GM10266 (cell line): Measurements from ENCODE around the gene FAM53B.

Experiments used
- DNase-seq: peaks from one replicate; pipeline ENCODE4 v3.0.0; 2012; ENCODE audit errors: extremely low spot score
- TF ChIP-seq, protein P1 (sequence below): IDR thresholded peaks from 2 replicates; pipeline ENCODE4 v1.5.1; 2012; ENCODE audit warnings: mild to moderate bottlenecking, low read depth; ENCODE audit not compliant: control insufficient read depth, insufficient read depth; ENCODE audit errors: missing control alignments

Gene FAM53B

DNA sequence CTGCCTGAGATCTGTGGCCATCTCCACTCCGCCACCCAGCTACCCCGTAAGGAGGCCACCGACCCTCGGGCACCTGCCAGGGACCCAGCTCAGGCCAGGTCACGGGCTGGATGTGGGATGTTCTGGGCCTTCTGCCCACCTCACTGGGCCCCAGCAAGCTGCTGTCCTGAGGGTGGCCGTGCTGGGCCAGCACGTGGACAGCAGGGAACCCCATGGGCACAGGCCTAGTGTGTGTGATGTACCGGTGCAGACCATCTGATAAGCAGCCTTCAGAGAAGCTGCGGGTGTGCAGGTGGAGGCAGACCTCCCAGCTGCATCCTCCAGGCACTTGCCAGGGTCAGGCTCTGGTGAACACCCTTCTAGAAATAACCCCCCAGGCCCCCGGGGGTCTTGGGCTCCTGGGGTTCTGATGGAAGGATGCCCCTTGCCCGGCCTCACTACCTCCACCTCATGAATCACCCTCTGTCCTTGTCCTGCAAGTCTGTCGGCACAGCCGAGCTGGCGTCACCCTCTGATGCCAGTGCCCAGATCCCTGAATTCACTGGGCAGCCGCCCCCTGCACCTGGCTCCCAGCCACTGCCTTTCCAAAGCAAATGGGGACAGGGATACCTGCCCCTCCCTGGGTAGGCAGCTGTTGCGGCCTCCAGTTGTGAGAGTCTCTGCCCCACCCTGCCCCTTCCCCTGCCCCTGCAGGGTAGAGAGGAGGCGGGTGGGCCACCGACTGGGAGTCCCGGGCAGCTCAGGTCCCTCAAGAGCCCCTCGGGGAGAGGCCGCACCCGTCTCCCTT lies 139.8 kb downstream of the FAM53B start:
- TF ChIP-seq, protein P1, sequence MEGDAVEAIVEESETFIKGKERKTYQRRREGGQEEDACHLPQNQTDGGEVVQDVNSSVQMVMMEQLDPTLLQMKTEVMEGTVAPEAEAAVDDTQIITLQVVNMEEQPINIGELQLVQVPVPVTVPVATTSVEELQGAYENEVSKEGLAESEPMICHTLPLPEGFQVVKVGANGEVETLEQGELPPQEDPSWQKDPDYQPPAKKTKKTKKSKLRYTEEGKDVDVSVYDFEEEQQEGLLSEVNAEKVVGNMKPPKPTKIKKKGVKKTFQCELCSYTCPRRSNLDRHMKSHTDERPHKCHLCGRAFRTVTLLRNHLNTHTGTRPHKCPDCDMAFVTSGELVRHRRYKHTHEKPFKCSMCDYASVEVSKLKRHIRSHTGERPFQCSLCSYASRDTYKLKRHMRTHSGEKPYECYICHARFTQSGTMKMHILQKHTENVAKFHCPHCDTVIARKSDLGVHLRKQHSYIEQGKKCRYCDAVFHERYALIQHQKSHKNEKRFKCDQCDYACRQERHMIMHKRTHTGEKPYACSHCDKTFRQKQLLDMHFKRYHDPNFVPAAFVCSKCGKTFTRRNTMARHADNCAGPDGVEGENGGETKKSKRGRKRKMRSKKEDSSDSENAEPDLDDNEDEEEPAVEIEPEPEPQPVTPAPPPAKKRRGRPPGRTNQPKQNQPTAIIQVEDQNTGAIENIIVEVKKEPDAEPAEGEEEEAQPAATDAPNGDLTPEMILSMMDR: no peak
- DNase-seq: no peak

DNA sequence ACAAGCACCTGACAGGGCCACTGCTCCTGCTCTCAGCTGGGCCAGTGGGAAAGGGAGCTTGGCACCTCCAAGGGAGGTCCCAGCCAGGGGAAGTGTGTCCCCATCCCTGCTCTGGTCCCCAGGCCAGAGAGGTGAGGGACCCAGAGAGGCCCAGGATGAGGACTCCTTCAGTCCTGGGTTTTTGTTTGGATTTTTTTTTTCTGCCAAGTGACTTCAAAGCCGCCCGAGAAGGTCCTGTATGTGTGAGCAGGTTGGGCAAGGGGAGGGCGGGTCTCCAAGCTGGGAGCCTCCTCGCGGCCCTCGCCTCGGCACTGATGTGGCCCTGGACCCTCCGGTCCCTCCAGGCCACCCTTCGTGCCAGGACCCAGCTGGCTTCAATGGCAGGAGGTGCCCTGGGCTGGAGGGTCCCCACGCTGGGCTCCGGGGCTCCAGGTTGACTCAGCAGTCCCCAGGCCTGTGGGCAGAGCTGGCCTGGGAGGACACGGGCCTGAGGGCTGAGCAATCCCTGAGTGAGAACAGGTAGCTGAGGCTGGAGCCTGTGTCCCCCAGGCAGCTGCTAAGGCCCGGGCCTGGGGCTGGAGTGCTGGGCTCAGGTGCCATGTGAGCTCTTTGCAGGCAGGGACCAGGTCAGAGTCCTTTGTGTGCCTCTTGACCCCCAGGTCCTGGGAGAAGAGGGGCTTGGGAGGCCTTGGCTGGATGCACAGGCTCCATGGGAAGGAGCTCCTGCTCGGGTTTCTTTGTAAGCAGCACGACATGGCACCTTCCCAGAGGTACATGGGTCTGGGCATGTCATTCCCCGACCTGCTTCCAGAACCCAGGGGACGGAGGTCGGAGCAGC lies 140.6 kb downstream of the FAM53B start:
- no peak for DNase-seq
- TF ChIP-seq, protein P1: no peak

DNA sequence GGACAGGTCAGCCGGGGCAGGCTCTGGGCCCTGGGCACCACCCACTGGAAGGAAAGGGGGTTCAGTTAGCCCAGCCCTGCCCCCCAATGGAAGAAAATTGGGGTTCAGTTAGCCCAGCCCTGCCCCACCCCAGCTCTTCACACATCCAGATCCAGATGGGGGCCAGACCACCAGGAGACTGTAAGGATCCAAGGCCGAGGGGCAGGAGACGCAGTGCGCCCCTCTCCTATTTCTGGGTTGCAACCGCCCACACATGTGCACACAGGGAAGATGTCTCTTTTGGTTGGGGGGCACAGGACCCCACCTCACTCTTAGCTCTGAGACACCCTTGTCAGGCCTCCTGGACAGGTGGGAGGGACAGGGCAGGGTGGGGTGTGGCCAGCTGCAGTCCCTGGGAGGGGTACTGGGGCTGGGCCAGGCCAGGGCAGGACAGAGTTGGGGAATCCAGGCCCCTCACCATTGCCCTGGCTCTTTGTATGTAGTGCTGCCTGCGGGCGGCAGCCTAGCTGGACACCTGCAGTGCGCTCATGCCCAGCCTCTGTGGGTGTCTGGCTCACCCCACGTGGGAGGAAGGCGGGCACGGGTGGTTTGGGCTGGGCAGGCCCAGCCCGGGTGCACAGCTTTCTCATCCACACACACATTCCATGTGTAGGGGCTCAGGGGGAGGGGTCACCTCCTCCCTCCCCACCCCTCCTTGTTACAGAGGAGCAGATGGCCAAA lies 141.4 kb downstream of the FAM53B start:
- no peak for DNase-seq
- TF ChIP-seq, protein P1: no peak

DNA sequence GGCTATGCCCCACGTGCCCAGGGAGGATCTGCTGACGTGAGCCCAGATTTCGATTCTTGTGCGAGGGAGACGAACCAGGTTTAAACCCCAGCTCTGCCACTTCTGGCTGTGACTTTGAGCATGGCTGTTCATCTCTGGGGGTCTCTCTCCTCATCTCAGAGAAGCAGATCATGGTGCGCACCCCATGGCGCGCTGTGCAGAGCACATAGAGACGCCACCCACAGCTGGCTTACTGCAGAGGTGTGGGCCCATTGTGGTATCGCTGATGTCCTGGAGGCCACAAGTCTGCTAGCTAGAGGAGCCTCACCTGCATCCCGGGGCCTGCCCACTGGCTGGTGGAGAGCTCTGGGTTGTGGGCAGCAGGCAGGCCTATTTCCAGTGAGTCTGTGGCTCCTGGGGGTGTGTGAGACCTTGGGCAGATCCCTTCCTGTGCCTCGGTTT lies 142.0 kb downstream of the FAM53B start:
- DNase-seq: no peak
- TF ChIP-seq, protein P1: no peak

DNA sequence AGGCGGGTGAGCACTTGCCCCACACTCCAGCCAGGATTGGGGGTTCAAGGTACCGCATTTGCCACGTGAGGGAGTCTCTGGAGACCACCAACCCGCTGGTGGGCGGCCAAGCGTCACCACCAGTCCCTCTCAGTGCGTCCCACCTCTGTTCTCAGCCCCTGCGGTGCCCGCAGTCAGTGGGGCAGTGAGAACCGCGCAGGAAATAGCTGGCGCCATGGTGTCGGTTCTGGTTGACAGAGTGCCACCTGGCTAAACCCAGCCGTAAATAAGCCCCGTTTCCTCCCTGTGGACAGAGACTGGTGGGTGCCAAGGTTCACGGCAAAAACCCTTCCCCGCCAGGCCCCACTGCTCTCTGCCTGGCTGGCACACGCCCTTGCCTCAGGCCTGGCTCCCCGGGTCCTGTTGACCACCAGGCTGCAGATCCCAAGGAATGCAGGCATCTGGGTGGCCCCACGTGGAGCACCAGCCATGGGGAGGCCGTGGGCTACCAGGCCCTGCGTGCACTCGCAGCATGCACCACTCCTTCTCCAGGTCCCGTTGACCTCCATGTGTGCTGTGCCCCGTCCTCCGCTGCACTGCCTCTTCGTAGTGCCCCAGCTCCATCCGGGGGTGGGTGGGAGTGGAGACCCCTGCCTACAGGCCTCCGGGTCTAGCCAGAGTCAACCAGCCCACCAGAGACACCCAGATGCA lies 142.6 kb downstream of the FAM53B start:
- DNase-seq: no peak
- TF ChIP-seq, protein P1: no peak

DNA sequence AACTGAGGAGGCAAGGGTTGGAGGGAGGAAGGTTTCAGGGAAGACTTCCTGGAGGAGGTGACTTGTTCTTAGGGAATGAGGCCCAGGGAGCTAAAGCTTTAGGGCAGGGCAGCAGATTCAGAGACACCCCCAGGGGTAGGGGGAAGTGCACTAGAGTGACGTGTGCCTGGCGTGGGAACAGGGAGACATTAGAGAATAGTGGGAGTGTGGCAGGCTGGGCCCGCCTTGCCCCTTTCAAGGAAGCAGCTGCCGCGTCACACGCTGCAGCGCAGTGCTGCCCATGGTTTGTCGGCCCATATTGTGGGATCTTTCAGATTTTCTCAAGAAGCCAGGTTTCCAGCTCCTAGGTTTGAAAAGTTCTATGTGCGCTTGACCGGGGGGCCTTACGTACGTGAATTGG lies 143.2 kb downstream of the FAM53B start:
- TF ChIP-seq, protein P1: no peak
- no peak for DNase-seq
